ENCODE measurements around the gene TRPT1. TPM values are rescaled to one million over a fixed set of nuclear protein-coding genes. Genes with fewer than 3 reads are reported as not detected.

TRPT1 gene
- total and polyA plus RNA-seq, 9 of the 15 experiments (the other 6 are each of a cell fraction or from before 2014, with no cell fraction given), result 4.6 to 41.7 (median 23.1) TPM

DNA sequence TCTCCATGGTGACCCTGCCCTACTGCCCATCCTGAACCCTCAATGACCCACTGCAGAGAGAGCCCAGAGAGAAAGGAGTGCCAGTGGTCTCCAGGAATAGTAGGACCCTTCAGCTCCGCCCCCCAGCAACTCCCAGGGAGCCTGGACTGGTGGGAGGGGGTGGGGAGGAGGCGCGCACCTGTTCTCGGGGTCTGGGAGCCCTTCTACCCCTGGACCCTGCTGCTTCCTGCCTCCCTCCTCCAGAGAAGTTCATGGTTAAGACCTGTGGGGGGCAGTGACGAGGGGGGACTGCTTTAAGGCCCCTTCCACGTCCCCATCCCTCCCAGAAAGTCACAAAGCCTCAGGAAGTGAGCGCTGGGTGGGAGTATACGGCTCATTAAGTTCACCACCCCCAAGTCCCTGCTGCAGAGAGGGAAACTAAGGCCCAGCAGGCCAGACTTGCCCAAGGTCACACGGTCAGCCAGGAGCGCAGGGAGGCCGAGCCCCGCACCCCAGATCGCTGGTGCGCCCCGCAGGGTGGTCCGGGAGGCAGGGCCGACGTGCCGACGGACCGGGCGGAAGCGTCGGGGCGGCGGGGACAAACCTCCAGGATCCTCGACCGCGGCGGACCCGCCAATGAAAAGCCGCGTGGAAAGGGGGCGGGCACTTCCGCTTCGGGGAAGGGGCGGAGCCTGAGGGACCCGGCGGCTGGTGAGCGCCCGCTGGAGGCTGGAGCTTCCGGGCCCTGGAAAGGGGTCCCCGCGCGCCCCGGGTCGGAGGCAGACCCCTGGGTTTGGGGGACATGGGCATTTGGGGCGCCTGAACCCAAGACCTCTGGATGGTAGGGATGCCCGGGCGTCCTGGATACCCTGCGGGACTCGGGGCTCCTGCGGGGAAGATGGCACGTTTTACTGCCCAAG, at the start of gene TRPT1, which contains the start of gene NUDT22 (continued):
- TF ChIP-seq, protein P1, sequence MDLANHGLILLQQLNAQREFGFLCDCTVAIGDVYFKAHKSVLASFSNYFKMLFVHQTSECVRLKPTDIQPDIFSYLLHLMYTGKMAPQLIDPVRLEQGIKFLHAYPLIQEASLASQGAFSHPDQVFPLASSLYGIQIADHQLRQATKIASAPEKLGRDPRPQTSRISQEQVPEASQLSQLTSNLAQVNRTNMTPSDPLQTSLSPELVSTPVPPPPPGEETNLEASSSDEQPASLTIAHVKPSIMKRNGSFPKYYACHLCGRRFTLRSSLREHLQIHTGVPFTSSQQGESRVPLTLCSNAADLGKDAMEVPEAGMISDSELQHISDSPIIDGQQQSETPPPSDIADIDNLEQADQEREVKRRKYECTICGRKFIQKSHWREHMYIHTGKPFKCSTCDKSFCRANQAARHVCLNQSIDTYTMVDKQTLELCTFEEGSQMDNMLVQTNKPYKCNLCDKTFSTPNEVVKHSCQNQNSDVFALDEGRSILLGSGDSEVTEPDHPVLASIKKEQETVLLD (IDR thresholded peaks at IDR 0.05), result 0 out of 2 replicates have a peak, but pooled peaks have one; percentile 33
- no peak for TF ChIP-seq ZNF311 (CRISPR knock-in tag; IDR thresholded peaks at IDR 0.05)
- 0 out of 2 replicates have a peak, but pooled peaks have one; percentile 4 for TF ChIP-seq NFRKB (IDR thresholded peaks at IDR 0.05; ENCODE audit: low read depth)
- peak; percentile 92 for TF ChIP-seq GABPB1 (CRISPR knock-in tag; IDR thresholded peaks at IDR 0.05)
- TF ChIP-seq TCF7 (IDR thresholded peaks at IDR 0.05; ENCODE audit: borderline replicate concordance), result 0 out of 2 replicates have a peak, but pooled peaks have one; percentile 58
- no peak for TF ChIP-seq RUNX1 (IDR thresholded peaks at IDR 0.05; ENCODE audit: low read depth)
- TF ChIP-seq NR2C2 (CRISPR knock-in tag; IDR thresholded peaks at IDR 0.05), result no peak
- TF ChIP-seq NR2C2 (tag; IDR thresholded peaks at IDR 0.05), result peak; percentile 61
- 0 out of 2 replicates have a peak, but pooled peaks have one; percentile 44 for TF ChIP-seq CBX1 (IDR thresholded peaks at IDR 0.05; ENCODE audit: low read depth)
- TF ChIP-seq NFIC (IDR thresholded peaks at IDR 0.05), result 0 out of 2 replicates have a peak, but pooled peaks have one; percentile 33
- TF ChIP-seq, protein P2, sequence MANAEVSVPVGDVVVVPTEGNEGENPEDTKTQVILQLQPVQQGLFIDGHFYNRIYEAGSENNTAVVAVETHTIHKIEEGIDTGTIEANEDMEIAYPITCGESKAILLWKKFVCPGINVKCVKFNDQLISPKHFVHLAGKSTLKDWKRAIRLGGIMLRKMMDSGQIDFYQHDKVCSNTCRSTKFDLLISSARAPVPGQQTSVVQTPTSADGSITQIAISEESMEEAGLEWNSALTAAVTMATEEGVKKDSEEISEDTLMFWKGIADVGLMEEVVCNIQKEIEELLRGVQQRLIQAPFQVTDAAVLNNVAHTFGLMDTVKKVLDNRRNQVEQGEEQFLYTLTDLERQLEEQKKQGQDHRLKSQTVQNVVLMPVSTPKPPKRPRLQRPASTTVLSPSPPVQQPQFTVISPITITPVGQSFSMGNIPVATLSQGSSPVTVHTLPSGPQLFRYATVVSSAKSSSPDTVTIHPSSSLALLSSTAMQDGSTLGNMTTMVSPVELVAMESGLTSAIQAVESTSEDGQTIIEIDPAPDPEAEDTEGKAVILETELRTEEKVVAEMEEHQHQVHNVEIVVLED (CRISPR knock-in tag; IDR thresholded peaks at IDR 0.05), result peak; percentile 50; the same call in 1 of the 2 replicates
- TF ChIP-seq SMARCA5 (IDR thresholded peaks at IDR 0.05), result no peak
- TF ChIP-seq, protein P3, sequence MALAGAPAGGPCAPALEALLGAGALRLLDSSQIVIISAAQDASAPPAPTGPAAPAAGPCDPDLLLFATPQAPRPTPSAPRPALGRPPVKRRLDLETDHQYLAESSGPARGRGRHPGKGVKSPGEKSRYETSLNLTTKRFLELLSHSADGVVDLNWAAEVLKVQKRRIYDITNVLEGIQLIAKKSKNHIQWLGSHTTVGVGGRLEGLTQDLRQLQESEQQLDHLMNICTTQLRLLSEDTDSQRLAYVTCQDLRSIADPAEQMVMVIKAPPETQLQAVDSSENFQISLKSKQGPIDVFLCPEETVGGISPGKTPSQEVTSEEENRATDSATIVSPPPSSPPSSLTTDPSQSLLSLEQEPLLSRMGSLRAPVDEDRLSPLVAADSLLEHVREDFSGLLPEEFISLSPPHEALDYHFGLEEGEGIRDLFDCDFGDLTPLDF (CRISPR knock-in tag; IDR thresholded peaks at IDR 0.05), result peak; percentile 66
- TF ChIP-seq, protein P4, sequence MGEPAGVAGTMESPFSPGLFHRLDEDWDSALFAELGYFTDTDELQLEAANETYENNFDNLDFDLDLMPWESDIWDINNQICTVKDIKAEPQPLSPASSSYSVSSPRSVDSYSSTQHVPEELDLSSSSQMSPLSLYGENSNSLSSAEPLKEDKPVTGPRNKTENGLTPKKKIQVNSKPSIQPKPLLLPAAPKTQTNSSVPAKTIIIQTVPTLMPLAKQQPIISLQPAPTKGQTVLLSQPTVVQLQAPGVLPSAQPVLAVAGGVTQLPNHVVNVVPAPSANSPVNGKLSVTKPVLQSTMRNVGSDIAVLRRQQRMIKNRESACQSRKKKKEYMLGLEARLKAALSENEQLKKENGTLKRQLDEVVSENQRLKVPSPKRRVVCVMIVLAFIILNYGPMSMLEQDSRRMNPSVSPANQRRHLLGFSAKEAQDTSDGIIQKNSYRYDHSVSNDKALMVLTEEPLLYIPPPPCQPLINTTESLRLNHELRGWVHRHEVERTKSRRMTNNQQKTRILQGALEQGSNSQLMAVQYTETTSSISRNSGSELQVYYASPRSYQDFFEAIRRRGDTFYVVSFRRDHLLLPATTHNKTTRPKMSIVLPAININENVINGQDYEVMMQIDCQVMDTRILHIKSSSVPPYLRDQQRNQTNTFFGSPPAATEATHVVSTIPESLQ (CRISPR knock-in tag; IDR thresholded peaks at IDR 0.05), result peak; percentile 36; the same call in 1 of the 2 replicates
- no peak for TF ChIP-seq NR2C1 (IDR thresholded peaks at IDR 0.05)
- no peak for TF ChIP-seq NR2C1 (tag; IDR thresholded peaks at IDR 0.05)
- TF ChIP-seq MTF1 (CRISPR knock-in tag; IDR thresholded peaks at IDR 0.05; ENCODE audit: borderline replicate concordance), result no peak
- TF ChIP-seq CXXC5 (CRISPR knock-in tag; IDR thresholded peaks at IDR 0.05), result peak; percentile 77
- TF ChIP-seq CREM (IDR thresholded peaks at IDR 0.05; ENCODE audit: low read depth), result peak; percentile 74
